HG03280 (cell line): ENCODE data around the gene BORCS5.

Experiments
- ATAC-seq: cut with Tn5 transposase; IDR thresholded peaks from one replicate; pipeline ENCODE4 v1.9.1; 2021; ENCODE audit warnings: mild to moderate bottlenecking, moderate library complexity; ENCODE audit not compliant: unreplicated experiment

BORCS5 gene

DNA sequence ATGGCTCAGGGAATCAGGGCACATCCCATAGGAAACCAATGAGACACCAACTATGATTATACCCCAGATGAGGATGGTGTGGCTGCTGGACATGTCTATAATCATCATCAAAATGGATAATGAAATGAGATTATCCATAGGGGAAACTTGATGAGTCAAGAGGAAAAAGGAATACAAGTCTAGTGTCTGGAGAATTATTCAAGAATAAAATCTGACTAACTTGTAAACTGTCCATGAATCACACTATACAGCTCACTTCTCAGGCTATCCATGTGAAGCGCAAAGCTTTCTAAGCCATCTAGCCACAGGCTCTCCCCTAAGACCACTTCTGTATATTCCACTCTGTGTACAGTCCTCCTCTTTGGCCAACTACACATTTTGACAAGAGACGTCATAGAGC is 153.3 kb downstream of the BORCS5 start:
- no peak for ATAC-seq

GRCh38 chr12:12510551-12510950 is 153.7 kb downstream of the BORCS5 start:
- no peak for ATAC-seq

DNA sequence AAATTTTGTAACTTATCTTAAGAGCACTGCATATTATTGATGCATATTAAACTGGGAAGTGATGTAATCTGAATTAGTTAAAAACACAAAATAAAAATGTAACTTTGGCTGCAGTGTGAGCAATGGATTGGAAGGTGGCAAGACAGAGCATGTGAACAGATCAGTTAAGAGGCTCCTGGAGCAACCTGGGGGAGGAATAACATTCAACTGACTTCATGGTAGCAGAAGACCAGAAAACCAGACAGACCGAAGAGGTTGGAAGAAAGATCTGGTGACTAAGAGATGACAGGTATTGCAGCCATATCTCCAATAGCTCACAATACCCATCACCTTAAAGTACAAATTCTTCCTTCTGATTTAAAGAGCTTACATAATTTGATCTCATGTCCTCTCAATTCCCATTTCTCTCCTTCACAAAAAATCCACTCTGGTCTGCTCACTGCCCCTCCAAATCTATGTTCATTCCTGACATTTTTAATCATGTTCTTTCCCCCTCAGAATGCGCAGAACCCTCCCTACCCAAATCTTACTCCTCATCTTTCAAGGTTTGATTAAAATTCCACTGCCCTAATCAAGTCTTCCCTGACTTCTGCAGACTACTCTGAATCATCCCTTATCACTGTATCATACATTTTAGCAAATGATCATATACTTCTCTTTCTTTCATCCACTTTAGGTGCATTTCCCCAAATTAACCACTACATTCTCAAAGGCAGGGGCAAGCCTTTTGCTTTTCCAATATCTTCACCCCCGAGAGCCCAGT is 154.3 kb downstream of the BORCS5 start:
- no peak for ATAC-seq

GRCh38 chr12:12511895-12512711 is 155.2 kb downstream of the BORCS5 start:
- ATAC-seq, result no peak

DNA sequence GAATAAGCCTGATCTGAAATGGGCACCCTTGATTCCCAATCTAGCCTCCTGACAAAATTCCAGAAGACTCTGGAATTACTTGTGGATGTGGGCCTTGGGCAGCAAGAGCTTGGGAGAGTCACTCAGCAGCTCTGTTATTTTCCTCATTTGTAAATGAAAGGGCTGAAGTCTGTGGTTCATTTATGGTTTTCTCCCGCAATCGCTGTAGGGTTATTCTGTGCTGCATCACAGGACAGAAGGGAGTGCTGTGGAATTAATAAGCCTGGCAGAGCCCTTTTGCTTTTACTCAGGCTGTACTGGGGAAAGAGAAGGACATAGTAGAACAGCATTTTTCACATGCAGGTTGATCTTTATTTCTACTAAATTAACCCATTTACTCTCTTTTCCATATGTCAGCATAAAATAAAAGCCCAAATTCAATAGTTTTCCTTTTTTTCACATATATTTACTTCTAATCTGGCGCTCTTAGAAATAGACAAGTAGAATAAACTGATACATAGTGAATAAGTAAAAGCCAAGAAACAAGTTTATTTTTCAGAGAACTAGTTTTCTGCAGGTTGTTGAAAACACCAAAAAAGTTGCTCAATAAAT is 156.6 kb downstream of the BORCS5 start:
- no peak for ATAC-seq

GRCh38 chr12:12518464-12518845 is 161.6 kb downstream of the BORCS5 start:
- ATAC-seq, result no peak

- no peak for ATAC-seq
These were observed 162.0 kb downstream of the BORCS5 start for GRCh38 chr12:12518919-12519318.
